Breast epithelium (tissue), 4 donors: ENCODE measurements around the gene STARD13. TPM values are rescaled to one million over a fixed set of nuclear protein-coding genes. Genes with fewer than 3 reads are reported as not detected.
A peak's percentile ranks its signal among the peaks of the same experiment; 100 is the strongest.

Source experiments
- DNase-seq, 2 donors: peaks; one replicate each; pipeline ENCODE4 v3.0.0-alpha.2; 2019; ENCODE audit warnings: low spot score in 2 of 2
- H3K27ac ChIP-seq, 2 donors: fragments of 200-600 bp; sonication (generic) in 1 of 2; one replicate each; pipeline ENCODE4 v1.5.1; 2016 to 2019; ENCODE audit warnings: mild to moderate bottlenecking in 1 of 2
- H3K27me3 ChIP-seq, 2 donors: fragments of 200-600 bp; sonication (generic) in 1 of 2; one replicate each; pipeline versions ENCODE4 v1.5.1 to v1.6.0; 2017 to 2019; ENCODE audit warnings: control low read depth in 1 of 2, mild to moderate bottlenecking in 1 of 2
- H3K36me3 ChIP-seq: fragments of 200-600 bp; one replicate; pipeline ENCODE4 v1.5.1; 2019
- H3K4me1 ChIP-seq, 2 donors: fragments of 200-600 bp; sonication (generic); one replicate each; pipeline ENCODE4 v1.5.1; 2016 to 2019; ENCODE audit warnings: control low read depth in 1 of 2
- H3K4me3 ChIP-seq, 3 donors: fragments of 200-600 bp; sonication (generic); 1 replicate in 2 of 3; 2 replicates in 1 of 3; pipeline ENCODE4 v1.5.1; 2016 to 2019; ENCODE audit warnings: mild to moderate bottlenecking in 3 of 3, moderate library complexity in 2 of 3
- H3K9me3 ChIP-seq, 2 donors: fragments of 200-600 bp; sonication (generic) in 1 of 2; one replicate each; pipeline ENCODE4 v1.5.1; 2016 to 2019; ENCODE audit warnings: control low read depth in 1 of 2
- POLR2A ChIP-seq: fragments of 450-650 bp; IDR thresholded peaks from one replicate; pipeline ENCODE4 v1.6.1; 2016; ENCODE audit warnings: antibody characterized with exemption, mild to moderate bottlenecking, moderate library complexity
- POLR2AphosphoS5 ChIP-seq, 3 donors: sonication (generic); formaldehyde crosslinking; IDR thresholded peaks; one replicate each; pipeline ENCODE4 v1.6.1; 2017; ENCODE audit warnings: antibody characterized with exemption in 3 of 3
- intact Hi-C: fragments of 100-400 bp; cut with DNase I; formaldehyde crosslinking; loops from one replicate; pipeline ENCODE4 v1.15.1; 2023; ENCODE audit warnings: low total_unique reads
- total RNA-seq, 3 donors: library from RNA; depleted of rRNA; stranded (reverse); fragments of >200 nt; gene quantifications; one replicate each; pipeline ENCODE4 v1.1.0, GENCODE V29; 2016
- TF ChIP-seq, protein P1 (sequence below), 3 donors: fragments of 450-650 bp; IDR thresholded peaks; one replicate each; pipeline ENCODE4 v1.5.1; 2016 to 2017; ENCODE audit warnings: antibody characterized with exemption in 3 of 3, mild to moderate bottlenecking in 3 of 3, moderate library complexity in 3 of 3

Gene STARD13
- total RNA-seq, 3 donors from 2014 or later: 42.4 to 62.3 (median 58.7) TPM

DNA sequence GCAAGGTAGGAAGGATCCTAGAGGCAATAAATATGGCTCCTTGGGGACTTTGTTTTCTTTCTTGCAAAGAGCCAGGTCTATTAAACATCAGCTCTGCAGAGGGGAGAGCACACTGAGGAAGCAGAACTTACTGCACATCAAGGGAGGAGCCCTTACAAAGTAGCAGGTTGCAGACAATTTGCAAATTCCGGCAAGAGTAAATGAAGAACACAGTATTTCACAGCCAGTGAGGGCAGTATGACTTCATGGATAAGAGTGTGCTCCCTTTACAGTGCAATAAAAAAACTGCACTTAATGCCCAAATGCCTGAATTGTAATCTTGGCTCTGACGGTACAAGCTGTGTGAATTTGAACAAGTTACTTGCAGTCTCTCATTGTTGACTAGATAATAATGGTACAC lies 75.5 kb downstream of the STARD13 start:
- intact Hi-C loops: no loop called here
- Histone ChIP-seq H3K27me3 (no peaks in the 10 kb centered on the region), H3K4me3 (no peak overlapping the region), H3K9me3 (no peaks in the 10 kb centered on the region), H3K4me1 (peaks cover 0 to 5% of the 10 kb centered on the region in 2 donors), H3K27ac (no peak overlapping the region), H3K36me3 (no peaks in the 10 kb centered on the region)
- TF ChIP-seq, protein P1, sequence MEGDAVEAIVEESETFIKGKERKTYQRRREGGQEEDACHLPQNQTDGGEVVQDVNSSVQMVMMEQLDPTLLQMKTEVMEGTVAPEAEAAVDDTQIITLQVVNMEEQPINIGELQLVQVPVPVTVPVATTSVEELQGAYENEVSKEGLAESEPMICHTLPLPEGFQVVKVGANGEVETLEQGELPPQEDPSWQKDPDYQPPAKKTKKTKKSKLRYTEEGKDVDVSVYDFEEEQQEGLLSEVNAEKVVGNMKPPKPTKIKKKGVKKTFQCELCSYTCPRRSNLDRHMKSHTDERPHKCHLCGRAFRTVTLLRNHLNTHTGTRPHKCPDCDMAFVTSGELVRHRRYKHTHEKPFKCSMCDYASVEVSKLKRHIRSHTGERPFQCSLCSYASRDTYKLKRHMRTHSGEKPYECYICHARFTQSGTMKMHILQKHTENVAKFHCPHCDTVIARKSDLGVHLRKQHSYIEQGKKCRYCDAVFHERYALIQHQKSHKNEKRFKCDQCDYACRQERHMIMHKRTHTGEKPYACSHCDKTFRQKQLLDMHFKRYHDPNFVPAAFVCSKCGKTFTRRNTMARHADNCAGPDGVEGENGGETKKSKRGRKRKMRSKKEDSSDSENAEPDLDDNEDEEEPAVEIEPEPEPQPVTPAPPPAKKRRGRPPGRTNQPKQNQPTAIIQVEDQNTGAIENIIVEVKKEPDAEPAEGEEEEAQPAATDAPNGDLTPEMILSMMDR (IDR thresholded peaks at IDR 0.05): no peak
- TF ChIP-seq POLR2A: no peak
- no peak for TF ChIP-seq POLR2AphosphoS5 (IDR thresholded peaks at IDR 0.05)
- no peak for DNase-seq

DNA sequence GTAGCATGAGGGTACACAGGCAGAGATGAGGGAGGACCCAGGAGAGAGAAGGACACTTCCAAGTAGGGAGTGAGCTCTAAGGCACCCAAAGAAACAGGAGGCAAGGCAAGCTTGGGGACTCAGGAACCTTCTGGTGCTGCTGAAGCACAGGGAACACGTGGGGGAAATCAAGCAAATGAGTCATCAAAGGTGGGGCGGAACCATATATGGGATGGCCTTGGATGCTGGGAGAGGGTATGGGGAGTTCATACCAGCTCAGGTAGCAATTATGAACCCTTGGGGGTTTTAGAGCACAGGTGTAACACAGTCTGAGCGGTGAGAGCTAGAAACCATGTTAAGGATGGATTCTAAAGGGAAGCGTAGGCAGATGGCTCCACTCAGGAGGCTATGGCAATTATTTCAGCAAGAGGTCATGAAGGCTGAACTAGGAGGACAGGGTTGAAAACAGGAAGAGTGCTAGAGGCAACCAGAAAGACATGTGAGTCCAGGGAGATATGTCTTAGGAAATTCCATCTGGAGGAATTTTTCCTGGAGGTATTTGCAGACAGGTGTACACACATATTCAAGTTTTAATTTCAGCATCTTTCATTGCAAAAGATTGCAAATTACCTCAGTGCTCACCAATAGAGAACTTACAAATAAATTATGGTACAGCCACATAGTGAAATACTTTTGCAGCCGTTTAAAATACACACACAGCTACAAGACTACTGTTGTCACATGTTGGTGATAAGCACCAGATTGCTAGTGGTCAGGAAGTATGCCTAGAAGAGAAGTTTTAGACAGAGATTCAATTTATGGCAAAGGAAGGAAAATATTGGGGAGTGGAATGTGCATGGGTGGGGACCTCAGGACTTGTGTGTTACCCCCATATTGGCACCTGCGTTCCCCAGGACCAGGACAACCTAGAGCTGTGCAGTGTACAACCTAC lies 77.0 kb downstream of the STARD13 start:
- H3K4me3 ChIP-seq: no peak overlapping the region
- intact Hi-C loops: no loop called here
- H3K27me3 ChIP-seq: no peaks in the 10 kb centered on the region
- peak overlapping the region; percentile 73 to 77 for H3K27ac ChIP-seq
- DNase-seq: no peak
- TF ChIP-seq, protein P1 (IDR thresholded peaks at IDR 0.05): no peak
- TF ChIP-seq POLR2AphosphoS5 (IDR thresholded peaks at IDR 0.05) (no peak), POLR2A (no peak)
- H3K36me3 ChIP-seq: no peaks in the 10 kb centered on the region
- H3K4me1 ChIP-seq: peaks cover 0 to 5% of the 10 kb centered on the region in 2 donors
- H3K9me3 ChIP-seq: no peaks in the 10 kb centered on the region

DNA sequence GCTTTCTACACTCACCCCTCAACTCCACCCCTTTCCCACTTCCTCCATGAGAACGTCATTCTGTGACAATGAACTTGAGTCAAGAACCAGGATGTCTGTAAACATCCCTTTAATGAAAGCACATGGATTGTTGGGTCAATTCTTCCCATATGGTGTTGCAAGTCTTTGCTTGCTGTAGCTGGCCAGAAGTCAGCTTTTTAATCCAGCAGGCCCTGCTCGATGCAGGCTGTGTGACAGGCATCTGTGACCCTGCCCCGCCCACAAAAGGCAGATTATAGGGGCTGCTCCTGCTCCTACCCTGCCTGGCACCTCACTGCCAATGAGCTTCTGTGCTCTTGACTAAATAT lies 78.0 kb downstream of the STARD13 start:
- Histone ChIP-seq H3K27me3 (no peaks in the 10 kb centered on the region), H3K36me3 (no peaks in the 10 kb centered on the region), H3K4me3 (no peak overlapping the region), H3K9me3 (no peaks in the 10 kb centered on the region), H3K27ac (peak overlapping the region; percentile 73 to 77), H3K4me1 (peaks cover 0 to 5% of the 10 kb centered on the region in 2 donors)
- no peak for DNase-seq
- intact Hi-C loops: no loop called here
- no peak for TF ChIP-seq POLR2AphosphoS5 (IDR thresholded peaks at IDR 0.05)
- TF ChIP-seq, protein P1 (IDR thresholded peaks at IDR 0.05): no peak
- no peak for TF ChIP-seq POLR2A

DNA sequence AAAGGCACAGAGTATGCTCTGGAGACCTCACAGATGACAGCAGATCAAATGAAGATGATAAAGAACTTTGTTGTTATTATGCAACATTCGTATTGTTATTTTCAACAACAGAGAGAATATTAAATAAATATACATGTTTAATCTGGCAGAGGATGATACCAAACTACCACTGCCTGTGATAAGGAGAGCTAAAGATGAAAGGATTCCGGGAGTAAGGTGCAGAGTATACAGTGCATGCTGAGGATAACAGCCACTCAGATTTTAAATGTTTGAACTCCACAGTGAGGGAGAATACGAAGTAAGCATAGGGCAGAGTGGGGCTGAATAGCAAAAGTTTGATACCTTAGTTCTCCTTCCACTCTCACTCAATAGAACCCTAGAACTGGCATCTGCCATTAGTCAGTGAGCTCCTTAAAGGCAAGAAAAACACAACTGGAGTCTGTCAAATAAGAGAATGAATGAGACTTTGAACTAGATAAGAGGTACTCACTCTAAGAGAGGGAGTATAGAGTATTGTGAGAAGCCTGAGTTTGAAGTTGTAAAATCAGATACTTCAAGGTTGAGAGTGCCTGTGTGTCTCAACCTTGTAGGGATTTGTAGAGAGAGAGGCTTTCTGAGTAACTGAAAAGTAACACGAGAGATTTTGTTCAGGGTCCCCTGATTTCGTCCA lies 78.5 kb downstream of the STARD13 start:
- Histone ChIP-seq H3K9me3 (no peaks in the 10 kb centered on the region), H3K27ac (peak overlapping the region; percentile 73 to 77), H3K4me3 (no peak overlapping the region), H3K27me3 (no peaks in the 10 kb centered on the region), H3K4me1 (peaks cover 0 to 5% of the 10 kb centered on the region in 2 donors), H3K36me3 (no peaks in the 10 kb centered on the region)
- TF ChIP-seq POLR2AphosphoS5 (IDR thresholded peaks at IDR 0.05): no peak
- TF ChIP-seq POLR2A: no peak
- TF ChIP-seq, protein P1 (IDR thresholded peaks at IDR 0.05): no peak
- DNase-seq: no peak
- intact Hi-C loops: no loop called here

DNA sequence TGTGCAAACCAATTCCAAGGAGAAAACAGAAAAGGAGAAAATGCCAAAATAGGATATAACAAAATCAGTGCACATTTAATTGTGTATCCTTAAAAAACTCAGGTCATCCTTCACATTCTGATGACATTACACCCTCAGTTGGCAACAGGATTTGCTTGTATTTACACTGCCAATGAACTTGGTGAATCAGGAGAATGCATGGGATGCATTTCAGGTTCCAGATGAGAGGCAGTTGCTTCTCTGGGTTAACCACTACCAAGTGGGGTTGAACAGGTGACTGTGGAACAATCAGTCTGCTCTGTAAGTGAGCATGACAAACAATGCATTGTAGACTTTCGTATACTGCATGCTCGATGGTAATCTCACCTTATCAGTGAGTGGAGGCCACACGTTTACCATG lies 79.1 kb downstream of the STARD13 start:
- Histone ChIP-seq H3K27ac (peak overlapping the region; percentile 73 to 77), H3K9me3 (no peaks in the 10 kb centered on the region), H3K4me1 (peaks cover 0 to 5% of the 10 kb centered on the region in 2 donors), H3K36me3 (no peaks in the 10 kb centered on the region), H3K27me3 (no peaks in the 10 kb centered on the region), H3K4me3 (no peak overlapping the region)
- no peak for DNase-seq
- intact Hi-C loops: no loop called here
- TF ChIP-seq POLR2A (no peak), POLR2AphosphoS5 (IDR thresholded peaks at IDR 0.05) (no peak)
- TF ChIP-seq, protein P1 (IDR thresholded peaks at IDR 0.05): no peak
